ENCODE measurements around the gene PIF1. TPM values are rescaled to one million over a fixed set of nuclear protein-coding genes. Genes with fewer than 3 reads are reported as not detected.

The PIF1 gene
- total RNA-seq, 1 experiment from 2014 or later = 8.1 TPM

GRCh38 chr15:64854041-64854440, 28.6 kb upstream of the PIF1 start:
- DNase-seq = peak; percentile 79
- no peaks in the 10 kb centered on the region for H3K9me3 ChIP-seq

GRCh38 chr15:64851503-64851840, 26.0 kb upstream of the PIF1 start:
- no peaks in the 10 kb centered on the region for H3K27me3 ChIP-seq
- no peaks in the 10 kb centered on the region for H3K9me3 ChIP-seq
- no peak overlapping the region for H3K4me3 ChIP-seq
- DNase-seq = peak; percentile 61
- H3K36me3 ChIP-seq = peaks cover 35% of the 10 kb centered on the region

More at GRCh38 chr15:64854041-64854440, 28.6 kb upstream of the PIF1 start:
- peaks cover 31% of the 10 kb centered on the region for H3K36me3 ChIP-seq
- H3K4me3 ChIP-seq = no peak overlapping the region
- H3K27me3 ChIP-seq = no peaks in the 10 kb centered on the region

GRCh38 chr15:64850778-64851502, 25.5 kb upstream of the PIF1 start:
- Histone ChIP-seq H3K27me3 (no peaks in the 10 kb centered on the region), H3K4me3 (no peak overlapping the region), H3K9me3 (no peaks in the 10 kb centered on the region), H3K36me3 (peaks cover 32% of the 10 kb centered on the region)
- no peak for DNase-seq

GRCh38 chr15:64847876-64848716, 22.6 kb upstream of the PIF1 start:
- DNase-seq = no peak
- H3K36me3 ChIP-seq = peaks cover 22% of the 10 kb centered on the region
- no peaks in the 10 kb centered on the region for H3K27me3 ChIP-seq
- H3K9me3 ChIP-seq = no peaks in the 10 kb centered on the region
- no peak overlapping the region for H3K4me3 ChIP-seq

GRCh38 chr15:64847448-64847847, 22.0 kb upstream of the PIF1 start:
- H3K4me3 ChIP-seq = no peak overlapping the region
- peaks cover 22% of the 10 kb centered on the region for H3K36me3 ChIP-seq

GRCh38 chr15:64847016-64847415, 21.6 kb upstream of the PIF1 start:
- DNase-seq = no peak
- Histone ChIP-seq H3K36me3 (peaks cover 22% of the 10 kb centered on the region), H3K4me3 (no peak overlapping the region)

More at GRCh38 chr15:64847448-64847847, 22.0 kb upstream of the PIF1 start:
- Histone ChIP-seq H3K27me3 (no peaks in the 10 kb centered on the region), H3K9me3 (no peaks in the 10 kb centered on the region)
- no peak for DNase-seq

GRCh38 chr15:64845831-64846595, 20.6 kb upstream of the PIF1 start:
- H3K4me3 ChIP-seq = no peak overlapping the region
- peaks cover 24% of the 10 kb centered on the region for H3K36me3 ChIP-seq
- DNase-seq = no peak

More at GRCh38 chr15:64847016-64847415, 21.6 kb upstream of the PIF1 start:
- no peaks in the 10 kb centered on the region for H3K27me3 ChIP-seq
- no peaks in the 10 kb centered on the region for H3K9me3 ChIP-seq

GRCh38 chr15:64845183-64845611, 19.8 kb upstream of the PIF1 start:
- H3K27me3 ChIP-seq = no peaks in the 10 kb centered on the region
- no peaks in the 10 kb centered on the region for H3K9me3 ChIP-seq
- H3K36me3 ChIP-seq = peaks cover 18% of the 10 kb centered on the region
- no peak for DNase-seq
- no peak overlapping the region for H3K4me3 ChIP-seq

More at GRCh38 chr15:64845831-64846595, 20.6 kb upstream of the PIF1 start:
- no peaks in the 10 kb centered on the region for H3K9me3 ChIP-seq
- no peaks in the 10 kb centered on the region for H3K27me3 ChIP-seq

- no peaks in the 10 kb centered on the region for H3K9me3 ChIP-seq
- no peaks in the 10 kb centered on the region for H3K27me3 ChIP-seq
- no peak for DNase-seq
- peaks cover 13% of the 10 kb centered on the region for H3K36me3 ChIP-seq
- no peak overlapping the region for H3K4me3 ChIP-seq
Observed at GRCh38 chr15:64844576-64845145, 19.2 kb upstream of the PIF1 start.

- peaks cover 11% of the 10 kb centered on the region for H3K36me3 ChIP-seq
- no peak for DNase-seq
- H3K27me3 ChIP-seq = no peaks in the 10 kb centered on the region
- no peak overlapping the region for H3K4me3 ChIP-seq
- no peaks in the 10 kb centered on the region for H3K9me3 ChIP-seq
Observed at GRCh38 chr15:64843991-64844390, 18.5 kb upstream of the PIF1 start.

- no peaks in the 10 kb centered on the region for H3K27me3 ChIP-seq
- peak; percentile 38 for DNase-seq
- peak overlapping the region; percentile 97 for H3K4me3 ChIP-seq
- H3K9me3 ChIP-seq = no peaks in the 10 kb centered on the region
- H3K36me3 ChIP-seq = peaks cover 5% of the 10 kb centered on the region
Observed at GRCh38 chr15:64842986-64843561, 17.6 kb upstream of the PIF1 start.

GRCh38 chr15:64842096-64842939, 16.9 kb upstream of the PIF1 start:
- Histone ChIP-seq H3K9me3 (no peaks in the 10 kb centered on the region), H3K36me3 (peaks cover 2% of the 10 kb centered on the region; the same call in 1 of the 2 replicates), H3K4me3 (peak overlapping the region; percentile 97), H3K27me3 (no peaks in the 10 kb centered on the region)
- peak; percentile 28 for DNase-seq

GRCh38 chr15:64841344-64842095, 16.1 kb upstream of the PIF1 start, which contains the start of gene PLEKHO2:
PLEKHO2 (plus strand) TSS chr15:64841915; CDS start chr15:64842017, 102 bp downstream.
- peak; percentile 98 for DNase-seq
- peak within 1 kb of the TSS; percentile 97 for H3K4me3 ChIP-seq
- no peaks in the 10 kb centered on the region for H3K27me3 ChIP-seq
- H3K9me3 ChIP-seq = no peaks in the 10 kb centered on the region
- H3K36me3 ChIP-seq = peaks cover 2% of the 10 kb centered on the region; the same call in 1 of the 2 replicates

GRCh38 chr15:64841060-64841343, 15.6 kb upstream of the PIF1 start:
- peaks cover 2% of the 10 kb centered on the region; the same call in 1 of the 2 replicates for H3K36me3 ChIP-seq
- DNase-seq = no peak

GRCh38 chr15:64837502-64837901, 12.1 kb upstream of the PIF1 start:
- Histone ChIP-seq H3K36me3 (peaks cover 2% of the 10 kb centered on the region; the same call in 1 of the 2 replicates), H3K4me3 (no peak overlapping the region), H3K27me3 (no peaks in the 10 kb centered on the region), H3K9me3 (no peaks in the 10 kb centered on the region)
- DNase-seq = no peak

More at GRCh38 chr15:64841060-64841343, 15.6 kb upstream of the PIF1 start:
- Histone ChIP-seq H3K4me3 (peak overlapping the region; percentile 97), H3K9me3 (no peaks in the 10 kb centered on the region), H3K27me3 (no peaks in the 10 kb centered on the region)

All from MG63 (cell line).